ENCODE results near the gene SIGLEC11. TPM values are rescaled to one million over a fixed set of nuclear protein-coding genes. Genes with fewer than 3 reads are reported as not detected.

Gene SIGLEC11
- total and polyA plus RNA-seq, 2 donors from 2014 or later = 1.2 to 1.5 TPM

DNA sequence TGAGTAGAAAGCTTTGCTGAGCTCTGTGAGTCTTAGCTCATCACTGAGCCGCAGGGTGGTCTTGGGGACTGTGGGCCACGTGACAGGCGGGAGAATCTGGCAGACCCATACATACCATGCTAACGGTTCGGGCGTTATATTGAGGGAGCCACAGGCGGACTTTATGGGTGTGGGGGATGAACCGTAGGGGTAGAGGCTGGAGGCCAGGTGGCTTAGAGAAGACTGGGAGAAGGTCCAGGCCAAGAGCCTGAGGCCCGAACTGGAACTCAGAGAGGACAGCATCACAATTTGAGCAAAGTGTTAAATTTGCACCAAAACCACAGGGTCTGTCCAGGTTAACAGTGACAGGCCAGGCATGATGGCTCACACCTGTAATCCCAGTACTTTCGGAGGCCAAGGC lies 47.3 kb downstream of the SIGLEC11 start:
- FAIRE-seq = no peak
- TF ChIP-seq, protein P1, sequence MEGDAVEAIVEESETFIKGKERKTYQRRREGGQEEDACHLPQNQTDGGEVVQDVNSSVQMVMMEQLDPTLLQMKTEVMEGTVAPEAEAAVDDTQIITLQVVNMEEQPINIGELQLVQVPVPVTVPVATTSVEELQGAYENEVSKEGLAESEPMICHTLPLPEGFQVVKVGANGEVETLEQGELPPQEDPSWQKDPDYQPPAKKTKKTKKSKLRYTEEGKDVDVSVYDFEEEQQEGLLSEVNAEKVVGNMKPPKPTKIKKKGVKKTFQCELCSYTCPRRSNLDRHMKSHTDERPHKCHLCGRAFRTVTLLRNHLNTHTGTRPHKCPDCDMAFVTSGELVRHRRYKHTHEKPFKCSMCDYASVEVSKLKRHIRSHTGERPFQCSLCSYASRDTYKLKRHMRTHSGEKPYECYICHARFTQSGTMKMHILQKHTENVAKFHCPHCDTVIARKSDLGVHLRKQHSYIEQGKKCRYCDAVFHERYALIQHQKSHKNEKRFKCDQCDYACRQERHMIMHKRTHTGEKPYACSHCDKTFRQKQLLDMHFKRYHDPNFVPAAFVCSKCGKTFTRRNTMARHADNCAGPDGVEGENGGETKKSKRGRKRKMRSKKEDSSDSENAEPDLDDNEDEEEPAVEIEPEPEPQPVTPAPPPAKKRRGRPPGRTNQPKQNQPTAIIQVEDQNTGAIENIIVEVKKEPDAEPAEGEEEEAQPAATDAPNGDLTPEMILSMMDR (IDR thresholded peaks at IDR 0.05; ENCODE audit: borderline replicate concordance, extremely low read depth, insufficient read depth) = no peak

GRCh38 chr19:49912965-49913685 lies 47.8 kb downstream of the SIGLEC11 start:
- Histone ChIP-seq H3K9ac (ENCODE audit: low read length in 3 of 3) (no peak overlapping the region), H3K36me3 (ENCODE audit: control insufficient read depth in 2 of 3, insufficient read depth in 3 of 3, low read length in 3 of 3) (peaks cover 0 to 20% (median 0%) of the 10 kb centered on the region in 3 donors), H3K27ac (ENCODE audit: low read depth in 2 of 2, low read length in 2 of 2) (no peak overlapping the region), H3K4me3 (ENCODE audit: low read length in 3 of 3) (no peak overlapping the region), H3K27me3 (ENCODE audit: control insufficient read depth, insufficient read depth, low read length) (no peaks in the 10 kb centered on the region), H3K9me3 (ENCODE audit: control insufficient read depth in 2 of 3, insufficient read depth in 1 of 3, low read length in 3 of 3) (no peaks in the 10 kb centered on the region), H3K4me1 (ENCODE audit: control insufficient read depth in 2 of 3, insufficient read depth in 2 of 3, low read depth in 1 of 3, low read length in 3 of 3) (peaks cover 0 to 7% (median 0%) of the 10 kb centered on the region in 3 donors)
- no peak for FAIRE-seq
- intact Hi-C loops (cut with DNase I) = no loop called here
- peak in 1 of 5 donors; percentile 31 for DNase-seq
- TF ChIP-seq, protein P1 (IDR thresholded peaks at IDR 0.05; ENCODE audit: borderline replicate concordance, extremely low read depth, insufficient read depth) = no peak

More for the DNA sequence above, 47.3 kb downstream of the SIGLEC11 start:
- intact Hi-C loops (cut with DNase I) = no loop called here
- H3K9me3 ChIP-seq (ENCODE audit: control insufficient read depth in 2 of 3, insufficient read depth in 1 of 3, low read length in 3 of 3) = no peaks in the 10 kb centered on the region
- no peak overlapping the region for H3K9ac ChIP-seq (ENCODE audit: low read length in 3 of 3)
- H3K27ac ChIP-seq (ENCODE audit: low read depth in 2 of 2, low read length in 2 of 2) = no peak overlapping the region
- peaks cover 0 to 19% (median 0%) of the 10 kb centered on the region in 3 donors for H3K36me3 ChIP-seq (ENCODE audit: control insufficient read depth in 2 of 3, insufficient read depth in 3 of 3, low read length in 3 of 3)
- no peak overlapping the region for H3K4me3 ChIP-seq (ENCODE audit: low read length in 3 of 3)
- peaks cover 0 to 7% (median 0%) of the 10 kb centered on the region in 3 donors for H3K4me1 ChIP-seq (ENCODE audit: control insufficient read depth in 2 of 3, insufficient read depth in 2 of 3, low read depth in 1 of 3, low read length in 3 of 3)
- no peak for DNase-seq
- no peaks in the 10 kb centered on the region for H3K27me3 ChIP-seq (ENCODE audit: control insufficient read depth, insufficient read depth, low read length)

DNA sequence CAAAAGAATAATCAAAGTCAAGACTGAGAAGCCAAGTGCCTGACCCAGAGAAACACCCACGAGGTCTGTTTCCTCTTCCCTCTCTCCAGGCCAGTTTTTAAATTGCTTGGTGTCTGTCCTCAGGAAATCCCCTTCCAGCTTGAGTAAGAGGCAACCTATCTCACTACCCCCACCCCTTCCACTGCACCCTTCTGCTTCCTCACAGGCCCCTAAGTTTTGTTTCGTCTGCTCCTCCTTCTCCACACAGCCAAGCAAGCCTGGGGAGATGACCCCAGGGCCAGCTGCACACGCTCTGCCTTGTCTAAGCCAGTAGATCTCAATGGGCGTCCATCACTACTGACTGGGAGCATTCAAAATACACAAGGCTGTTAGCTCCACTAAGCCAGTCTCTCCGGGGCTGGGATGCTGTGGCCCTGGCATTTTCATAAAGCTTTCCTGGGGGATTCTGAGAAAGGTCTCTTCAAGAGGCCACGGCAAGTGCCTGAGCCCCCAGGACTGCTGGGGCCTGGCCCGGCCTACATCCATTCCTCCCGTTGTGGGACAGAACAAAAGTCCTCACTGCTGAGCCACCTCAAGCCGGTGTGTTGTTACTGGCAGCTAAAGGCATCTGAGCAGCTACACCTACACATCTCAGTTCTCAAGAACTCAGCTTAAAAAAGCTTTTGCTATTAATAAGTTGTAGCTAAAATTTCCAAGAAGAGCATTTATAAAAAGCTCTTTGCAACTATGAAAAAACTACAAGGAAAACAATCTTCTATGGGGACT lies 49.4 kb downstream of the SIGLEC11 start:
- FAIRE-seq = no peak

More for the DNA sequence above, 49.4 kb downstream of the SIGLEC11 start:
- no peak overlapping the region for H3K27ac ChIP-seq (ENCODE audit: low read depth in 2 of 2, low read length in 2 of 2)
- no peak overlapping the region for H3K4me3 ChIP-seq (ENCODE audit: low read length in 3 of 3)
- H3K9ac ChIP-seq (ENCODE audit: low read length in 3 of 3) = no peak overlapping the region
- no peaks in the 10 kb centered on the region for H3K27me3 ChIP-seq (ENCODE audit: control insufficient read depth, insufficient read depth, low read length)
- no peaks in the 10 kb centered on the region for H3K9me3 ChIP-seq (ENCODE audit: control insufficient read depth in 2 of 3, insufficient read depth in 1 of 3, low read length in 3 of 3)
- TF ChIP-seq, protein P1 (IDR thresholded peaks at IDR 0.05; ENCODE audit: borderline replicate concordance, extremely low read depth, insufficient read depth) = no peak
- intact Hi-C loops (cut with DNase I) = no loop called here
- no peak for DNase-seq
- H3K36me3 ChIP-seq (ENCODE audit: control insufficient read depth in 2 of 3, insufficient read depth in 3 of 3, low read length in 3 of 3) = peaks cover 2 to 32% (median 2%) of the 10 kb centered on the region in 3 donors
- peaks cover 0 to 7% (median 0%) of the 10 kb centered on the region in 3 donors for H3K4me1 ChIP-seq (ENCODE audit: control insufficient read depth in 2 of 3, insufficient read depth in 2 of 3, low read depth in 1 of 3, low read length in 3 of 3)
